HG02610 (cell line): ENCODE measurements around the gene GLI3.

Source experiments
- ATAC-seq: cut with Tn5 transposase; IDR thresholded peaks from one replicate; pipeline ENCODE4 v1.9.1; 2021; ENCODE audit warnings: mild to moderate bottlenecking, moderate library complexity; ENCODE audit not compliant: unreplicated experiment

GLI3 gene

GRCh38 chr7:41975849-41976248 is 261.2 kb downstream of the GLI3 start:
- ATAC-seq = no peak

GRCh38 chr7:41974870-41975557 is 262.0 kb downstream of the GLI3 start:
- ATAC-seq = no peak

GRCh38 chr7:41973202-41973730 is 263.7 kb downstream of the GLI3 start:
- no peak for ATAC-seq

- no peak for ATAC-seq
These were observed 264.2 kb downstream of the GLI3 start for GRCh38 chr7:41972776-41973175.

GRCh38 chr7:41972270-41972669 is 264.7 kb downstream of the GLI3 start:
- no peak for ATAC-seq

GRCh38 chr7:41971640-41972187 is 265.3 kb downstream of the GLI3 start:
- ATAC-seq = no peak

- ATAC-seq = no peak
These were observed 266.1 kb downstream of the GLI3 start for GRCh38 chr7:41970941-41971340.

- ATAC-seq = no peak
These were observed 267.4 kb downstream of the GLI3 start for GRCh38 chr7:41969561-41970105.

GRCh38 chr7:41967156-41967555 is 269.9 kb downstream of the GLI3 start:
- ATAC-seq = no peak

- ATAC-seq = no peak
These were observed 271.0 kb downstream of the GLI3 start for GRCh38 chr7:41965951-41966505.

- ATAC-seq = no peak
These were observed 271.9 kb downstream of the GLI3 start for GRCh38 chr7:41964849-41965745.

- no peak for ATAC-seq
These were observed 272.7 kb downstream of the GLI3 start for GRCh38 chr7:41964183-41964753.

- ATAC-seq = no peak
These were observed 280.3 kb downstream of the GLI3 start for GRCh38 chr7:41956705-41957104.

- ATAC-seq = no peak
These were observed 280.9 kb downstream of the GLI3 start for GRCh38 chr7:41955893-41956675.

GRCh38 chr7:41955451-41955850 is 281.6 kb downstream of the GLI3 start:
- no peak for ATAC-seq

- ATAC-seq = no peak
These were observed 282.0 kb downstream of the GLI3 start for GRCh38 chr7:41954976-41955375.

GRCh38 chr7:41948503-41948902 is 288.5 kb downstream of the GLI3 start:
- ATAC-seq = no peak

GRCh38 chr7:41943094-41943577 is 293.9 kb downstream of the GLI3 start:
- peak; percentile 94 for ATAC-seq

GRCh38 chr7:41942468-41943093 is 294.4 kb downstream of the GLI3 start:
- ATAC-seq = peak; percentile 10
